Omental fat pad (tissue), 4 donors: Measurements from ENCODE around the gene MAP1A. TPM values are rescaled to one million over a fixed set of nuclear protein-coding genes. Genes with fewer than 3 reads are reported as not detected.

Source experiments
- ATAC-seq: fragments of 150-250 bp; one replicate; pipeline ENCODE4 v1.9.1; 2016; ENCODE audit warnings: mild to moderate bottlenecking, moderate library complexity; ENCODE audit not compliant: low FRiP score
- DNase-seq: peaks from one replicate; pipeline ENCODE4 v3.0.0-alpha.2; 2019; ENCODE audit warnings: low spot score
- total RNA-seq, 4 donors: library from RNA; depleted of rRNA; stranded (reverse); fragments of >200 nt; gene quantifications; one replicate each; pipeline ENCODE4 v1.1.0, GENCODE V29; 2016
- TF ChIP-seq, protein P1 (sequence below), 3 donors: fragments of 450-650 bp; IDR thresholded peaks; one replicate each; pipeline ENCODE4 v1.5.1; 2016 to 2017; ENCODE audit warnings: antibody characterized with exemption in 3 of 3, mild to moderate bottlenecking in 3 of 3, moderate library complexity in 2 of 3

MAP1A gene
- 10 to 100 TPM in 1 of 4 donors, 1 to 10 TPM in 3; 2.5 to 10.9 (median 5.3) TPM for total RNA-seq

DNA sequence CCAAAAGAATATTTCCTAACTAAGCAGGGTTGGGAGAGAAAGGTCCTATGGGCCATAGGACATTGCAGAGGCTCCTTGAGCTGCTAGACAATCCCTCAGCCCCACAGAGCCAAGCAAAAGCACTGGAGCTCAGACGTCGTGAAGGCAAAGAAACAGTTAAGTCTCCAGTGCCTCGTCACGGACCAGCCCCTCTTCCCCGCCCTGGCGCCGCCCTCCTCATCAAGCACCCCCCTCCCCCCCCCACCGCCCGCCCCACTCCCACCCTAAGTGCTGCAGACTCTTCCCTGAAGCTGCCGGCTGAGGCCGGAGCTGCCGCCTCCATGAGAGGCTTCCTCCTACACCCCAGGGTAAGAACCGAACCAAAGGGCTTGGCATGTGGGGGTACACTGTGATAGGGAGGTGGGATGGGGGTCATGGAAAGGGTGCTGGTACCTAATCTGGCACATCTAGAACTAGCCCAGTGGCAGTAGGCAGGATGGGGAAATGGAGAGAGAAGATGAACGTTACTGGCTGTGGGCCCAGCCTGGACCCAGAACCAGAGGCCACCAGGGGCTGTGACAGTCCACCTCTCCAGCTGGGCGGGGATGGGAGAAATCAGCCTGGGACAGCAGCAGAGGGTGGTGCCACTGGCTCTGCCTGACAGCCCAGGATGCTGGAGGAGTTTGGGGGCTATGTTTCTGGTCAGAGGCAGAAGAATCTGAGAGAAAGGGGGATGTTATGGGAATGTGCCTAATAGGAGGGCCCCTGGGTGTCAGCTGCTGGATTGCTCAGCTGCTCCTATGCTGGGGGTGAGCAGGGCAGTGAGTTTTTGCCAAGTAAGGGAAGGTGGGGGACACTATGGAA lies at the start of gene MAP1A:
TSS of gene MAP1A (plus strand) at position 255 of the 843 bp plus-strand sequence. CDS start 3,866 bp downstream, outside the sequence.
- ATAC-seq, result peak; percentile 24
- TF ChIP-seq, protein P1, sequence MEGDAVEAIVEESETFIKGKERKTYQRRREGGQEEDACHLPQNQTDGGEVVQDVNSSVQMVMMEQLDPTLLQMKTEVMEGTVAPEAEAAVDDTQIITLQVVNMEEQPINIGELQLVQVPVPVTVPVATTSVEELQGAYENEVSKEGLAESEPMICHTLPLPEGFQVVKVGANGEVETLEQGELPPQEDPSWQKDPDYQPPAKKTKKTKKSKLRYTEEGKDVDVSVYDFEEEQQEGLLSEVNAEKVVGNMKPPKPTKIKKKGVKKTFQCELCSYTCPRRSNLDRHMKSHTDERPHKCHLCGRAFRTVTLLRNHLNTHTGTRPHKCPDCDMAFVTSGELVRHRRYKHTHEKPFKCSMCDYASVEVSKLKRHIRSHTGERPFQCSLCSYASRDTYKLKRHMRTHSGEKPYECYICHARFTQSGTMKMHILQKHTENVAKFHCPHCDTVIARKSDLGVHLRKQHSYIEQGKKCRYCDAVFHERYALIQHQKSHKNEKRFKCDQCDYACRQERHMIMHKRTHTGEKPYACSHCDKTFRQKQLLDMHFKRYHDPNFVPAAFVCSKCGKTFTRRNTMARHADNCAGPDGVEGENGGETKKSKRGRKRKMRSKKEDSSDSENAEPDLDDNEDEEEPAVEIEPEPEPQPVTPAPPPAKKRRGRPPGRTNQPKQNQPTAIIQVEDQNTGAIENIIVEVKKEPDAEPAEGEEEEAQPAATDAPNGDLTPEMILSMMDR (IDR thresholded peaks at IDR 0.05), result no peak
- no peak for DNase-seq

DNA sequence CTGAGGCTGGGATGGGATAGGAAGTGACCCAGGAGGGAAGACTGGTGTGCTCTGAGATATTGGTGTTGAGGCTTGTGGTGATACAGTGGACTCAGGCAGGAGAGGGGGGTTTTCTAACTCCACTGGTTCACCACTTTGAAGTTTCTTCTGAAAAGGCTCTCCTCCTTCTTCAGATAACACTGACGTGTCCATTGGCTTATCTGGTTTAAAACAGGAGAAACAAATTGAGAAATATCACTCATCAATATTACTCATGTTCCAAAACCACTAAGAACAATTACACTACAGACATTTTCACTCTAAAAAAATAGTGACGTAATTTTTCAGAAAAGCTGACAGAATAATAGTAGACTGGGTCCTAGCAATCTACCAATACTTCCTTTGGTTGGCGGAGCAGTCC lies 47.5 kb upstream of the MAP1A start:
- TF ChIP-seq, protein P1 (IDR thresholded peaks at IDR 0.05), result no peak
- no peak for ATAC-seq
- no peak for DNase-seq

DNA sequence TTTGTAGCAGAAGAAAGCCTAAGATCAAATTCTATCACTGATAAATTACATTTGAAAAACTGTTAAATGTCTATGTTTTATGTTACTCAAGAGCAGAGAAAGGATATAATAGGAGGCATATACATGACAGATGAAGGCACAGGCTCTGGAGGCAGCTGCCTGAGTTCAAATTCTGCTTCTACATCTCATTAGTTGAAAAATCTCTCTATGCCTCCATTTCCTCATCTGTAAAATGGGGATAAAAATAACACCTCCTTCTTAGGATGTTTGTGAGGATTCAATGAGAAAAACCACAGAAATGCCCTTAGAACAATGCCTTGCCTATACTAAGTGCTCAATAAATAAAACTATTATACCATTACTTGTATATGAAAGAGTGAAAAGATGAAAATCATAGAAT lies 45.4 kb upstream of the MAP1A start:
- ATAC-seq, result no peak
- no peak for DNase-seq

DNA sequence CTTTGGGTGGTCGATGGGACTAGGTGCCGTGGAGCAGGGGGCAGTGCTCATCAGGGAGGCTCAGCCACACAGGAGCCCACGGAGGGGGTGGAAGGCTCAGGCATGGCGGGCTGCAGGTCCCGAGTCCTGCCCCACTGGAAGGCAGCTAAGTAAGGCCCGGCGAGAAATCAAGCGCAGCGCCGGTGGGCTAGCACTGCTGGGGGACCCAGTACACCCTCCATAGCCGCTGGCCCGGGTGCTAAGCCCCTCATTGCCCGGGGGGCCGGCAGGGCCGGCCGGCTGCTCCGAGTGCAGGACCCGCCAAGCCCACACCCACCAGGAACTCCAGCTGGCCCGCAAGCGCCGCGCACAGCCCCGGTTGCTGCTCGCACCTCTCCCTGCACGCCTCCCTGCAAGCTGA lies 43.5 kb upstream of the MAP1A start:
- ATAC-seq (no peak), DNase-seq (no peak)
- TF ChIP-seq, protein P1 (IDR thresholded peaks at IDR 0.05), result no peak

More for the DNA sequence above, 45.4 kb upstream of the MAP1A start:
- TF ChIP-seq, protein P1 (IDR thresholded peaks at IDR 0.05), result no peak

DNA sequence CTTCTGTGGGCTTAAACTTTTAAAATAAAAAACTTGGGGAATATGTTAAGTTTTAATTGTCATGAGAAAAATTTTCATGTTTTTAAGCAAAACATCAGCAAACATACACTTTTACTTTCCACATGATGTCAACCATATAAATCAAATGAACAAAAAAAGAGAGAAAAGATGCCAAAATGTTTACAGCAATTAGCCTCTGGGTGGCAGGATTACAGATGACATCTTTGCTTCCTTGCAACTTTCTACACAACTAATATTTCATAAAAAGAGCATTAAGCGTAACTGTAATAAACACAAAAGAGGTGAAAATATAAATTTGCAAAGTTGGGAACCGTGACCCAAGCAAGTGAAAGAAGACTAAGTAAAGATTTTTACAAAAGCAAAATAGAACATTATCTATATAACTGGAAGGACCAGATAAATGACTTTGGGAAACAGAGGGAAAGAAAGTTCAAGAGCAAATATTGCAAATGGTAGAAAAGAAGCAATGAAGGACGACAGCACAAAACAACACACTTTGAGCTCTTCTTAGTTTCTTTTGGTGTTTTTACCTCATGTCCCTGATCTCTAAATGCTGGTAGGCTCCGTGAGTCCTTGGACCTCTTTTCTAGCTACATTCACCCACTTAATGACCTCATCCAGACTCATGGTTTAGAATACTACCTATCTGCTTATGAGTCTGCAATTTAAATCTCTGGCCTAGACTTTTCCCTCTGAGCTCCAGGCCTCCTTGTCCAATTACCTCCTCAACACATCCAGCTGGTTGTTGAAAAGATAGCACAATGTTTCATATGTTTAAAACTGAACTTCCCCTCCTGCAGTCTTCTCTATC lies 33.9 kb upstream of the MAP1A start:
- DNase-seq (no peak), ATAC-seq (no peak)
- TF ChIP-seq, protein P1 (IDR thresholded peaks at IDR 0.05), result no peak

DNA sequence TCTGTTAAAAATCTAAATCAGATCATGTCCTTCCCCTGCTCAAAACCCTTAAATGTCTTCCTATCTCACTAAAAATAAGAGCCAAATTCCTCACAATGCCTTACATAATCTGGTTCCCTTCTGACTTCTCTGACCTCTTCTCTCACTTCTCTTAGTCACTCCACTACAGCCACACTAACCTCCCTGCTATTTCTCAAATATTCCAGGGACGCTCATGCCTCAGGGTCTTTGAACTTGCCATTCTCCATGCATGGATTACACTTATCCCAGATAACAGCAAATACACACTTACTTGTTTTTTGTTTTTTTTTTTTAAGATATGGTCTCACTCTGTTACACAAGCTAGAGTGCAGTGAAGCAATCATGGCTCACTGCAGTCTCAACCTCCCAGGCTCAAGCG lies 33.0 kb upstream of the MAP1A start:
- DNase-seq (no peak), ATAC-seq (no peak)

More for the DNA sequence above, 33.0 kb upstream of the MAP1A start:
- TF ChIP-seq, protein P1 (IDR thresholded peaks at IDR 0.05), result no peak
